Measurements from ENCODE around the gene CANX. TPM values are rescaled to one million over a fixed set of nuclear protein-coding genes. Genes with fewer than 3 reads are reported as not detected.

The CANX gene
- total RNA-seq, 1 donor from 2014 or later: 597 TPM

- Mint-ChIP-seq H3K27ac (peak overlapping the region; percentile 67), H3K36me3 (peaks cover 12% of the 10 kb centered on the region), H3K4me1 (ENCODE audit: unreplicated experiment) (peaks cover 28% of the 10 kb centered on the region), H3K9me3 (no peaks in the 10 kb centered on the region), H3K27me3 (no peaks in the 10 kb centered on the region), H3K4me3 (no peak overlapping the region)
- DNase-seq (ENCODE audit: extremely low spot score, unreplicated experiment): no peak
- TF ChIP-seq CTCF (conservative IDR thresholded peaks at IDR 0.05): no peak
Measured at GRCh38 chr5:179765400-179765799, 66.6 kb downstream of the CANX start.

GRCh38 chr5:179766021-179766725, 67.4 kb downstream of the CANX start:
- no peak overlapping the region for H3K4me3 Mint-ChIP-seq
- peaks cover 25% of the 10 kb centered on the region for H3K4me1 Mint-ChIP-seq (ENCODE audit: unreplicated experiment)
- H3K27ac Mint-ChIP-seq: no peak overlapping the region
- no peaks in the 10 kb centered on the region for H3K9me3 Mint-ChIP-seq
- no peaks in the 10 kb centered on the region for H3K27me3 Mint-ChIP-seq
- peaks cover 12% of the 10 kb centered on the region for H3K36me3 Mint-ChIP-seq
- no peak for TF ChIP-seq CTCF (conservative IDR thresholded peaks at IDR 0.05)
- DNase-seq (ENCODE audit: extremely low spot score, unreplicated experiment): no peak

GRCh38 chr5:179766726-179767455, 68.1 kb downstream of the CANX start:
- DNase-seq (ENCODE audit: extremely low spot score, unreplicated experiment): no peak
- H3K4me3 Mint-ChIP-seq: no peak overlapping the region
- H3K9me3 Mint-ChIP-seq: no peaks in the 10 kb centered on the region
- H3K27ac Mint-ChIP-seq: no peak overlapping the region
- no peak for TF ChIP-seq CTCF (conservative IDR thresholded peaks at IDR 0.05)
- no peaks in the 10 kb centered on the region for H3K27me3 Mint-ChIP-seq
- peaks cover 21% of the 10 kb centered on the region for H3K4me1 Mint-ChIP-seq (ENCODE audit: unreplicated experiment)
- H3K36me3 Mint-ChIP-seq: peaks cover 12% of the 10 kb centered on the region

- DNase-seq (ENCODE audit: extremely low spot score, unreplicated experiment): no peak
- Mint-ChIP-seq H3K4me1 (ENCODE audit: unreplicated experiment) (peaks cover 15% of the 10 kb centered on the region), H3K36me3 (peaks cover 15% of the 10 kb centered on the region), H3K27me3 (no peaks in the 10 kb centered on the region), H3K9me3 (no peaks in the 10 kb centered on the region), H3K27ac (no peak overlapping the region), H3K4me3 (no peak overlapping the region)
- no peak for TF ChIP-seq CTCF (conservative IDR thresholded peaks at IDR 0.05)
Measured at GRCh38 chr5:179767496-179768100, 68.8 kb downstream of the CANX start.

GRCh38 chr5:179768326-179769085, 69.7 kb downstream of the CANX start:
- peaks cover 17% of the 10 kb centered on the region for H3K36me3 Mint-ChIP-seq
- peaks cover 6% of the 10 kb centered on the region for H3K4me1 Mint-ChIP-seq (ENCODE audit: unreplicated experiment)
- H3K27me3 Mint-ChIP-seq: no peaks in the 10 kb centered on the region
- H3K4me3 Mint-ChIP-seq: no peak overlapping the region
- H3K9me3 Mint-ChIP-seq: no peaks in the 10 kb centered on the region
- no peak overlapping the region for H3K27ac Mint-ChIP-seq
- no peak for DNase-seq (ENCODE audit: extremely low spot score, unreplicated experiment)
- no peak for TF ChIP-seq CTCF (conservative IDR thresholded peaks at IDR 0.05)

All from type B pancreatic cell (in vitro differentiated cells).